HG02678 (cell line): ENCODE data around the gene AHR.
A peak's percentile ranks its signal among the peaks of the same experiment; 100 is the strongest.

Experiments
- ATAC-seq: cut with Tn5 transposase; IDR thresholded peaks from one replicate; pipeline ENCODE4 v1.9.1; 2021; ENCODE audit warnings: mild to moderate bottlenecking, moderate library complexity; ENCODE audit not compliant: unreplicated experiment

AHR gene

GRCh38 chr7:17298102-17298839 lies at the start of gene AHR:
Gene AHR (plus strand): TSS chr7:17298652. CDS start chr7:17299265, 613 bp downstream.
- ATAC-seq = peak; percentile 64

DNA sequence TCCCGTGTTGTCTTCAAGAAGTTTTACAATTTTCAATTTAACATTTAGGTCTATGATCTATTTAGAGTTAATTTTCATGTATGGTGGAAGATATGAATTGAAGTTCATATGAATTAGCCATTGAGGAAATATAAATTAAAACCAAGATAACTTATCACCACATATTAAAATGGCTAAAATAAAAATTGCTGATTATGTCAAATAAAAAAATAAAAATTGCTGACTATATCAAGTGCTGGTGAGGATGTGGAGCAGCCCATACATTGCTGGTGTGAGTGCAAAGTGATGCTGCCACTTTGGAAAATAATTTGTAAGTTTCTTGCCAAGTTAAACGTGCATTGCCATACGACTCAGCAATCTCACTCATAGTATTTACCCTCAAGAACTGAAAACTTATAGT lies 44.6 kb upstream of the AHR start:
- no peak for ATAC-seq

- ATAC-seq = no peak
Measured at GRCh38 chr7:17255926-17256325, 42.5 kb upstream of the AHR start.

GRCh38 chr7:17256375-17256774 lies 42.1 kb upstream of the AHR start:
- ATAC-seq = no peak

DNA sequence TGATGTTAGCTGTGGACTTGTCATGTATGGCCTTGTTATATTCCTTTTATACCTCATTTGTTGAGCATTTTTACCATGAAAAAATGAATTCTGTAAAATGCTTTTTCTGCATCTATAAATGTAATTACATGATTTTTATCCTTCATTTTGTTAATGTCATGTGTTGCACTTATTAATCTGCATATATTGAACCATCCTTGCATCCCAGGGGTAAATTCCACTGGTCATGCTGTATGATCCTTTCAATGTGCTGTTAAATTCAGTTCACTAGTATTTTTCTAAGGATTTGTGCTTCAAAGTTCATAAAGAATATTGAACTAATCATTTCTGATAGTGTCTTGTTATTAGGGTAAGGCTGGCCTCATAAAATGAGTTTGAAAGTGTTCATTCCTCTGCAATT lies 31.9 kb upstream of the AHR start:
- no peak for ATAC-seq

GRCh38 chr7:17269341-17270221 lies 28.9 kb upstream of the AHR start:
- no peak for ATAC-seq

GRCh38 chr7:17274551-17275245 lies 23.8 kb upstream of the AHR start:
- ATAC-seq = no peak

- ATAC-seq = no peak
Measured at GRCh38 chr7:17275749-17276671, 22.4 kb upstream of the AHR start.

GRCh38 chr7:17279061-17279460 lies 19.4 kb upstream of the AHR start:
- no peak for ATAC-seq

- no peak for ATAC-seq
Measured at GRCh38 chr7:17289074-17289645, 9.3 kb upstream of the AHR start.

GRCh38 chr7:17292843-17293242 lies 5.6 kb upstream of the AHR start:
- no peak for ATAC-seq

- ATAC-seq = no peak
Measured at GRCh38 chr7:17293481-17293880, 5.0 kb upstream of the AHR start.

GRCh38 chr7:17297243-17297642 lies 1.2 kb upstream of the AHR start:
- ATAC-seq = no peak

DNA sequence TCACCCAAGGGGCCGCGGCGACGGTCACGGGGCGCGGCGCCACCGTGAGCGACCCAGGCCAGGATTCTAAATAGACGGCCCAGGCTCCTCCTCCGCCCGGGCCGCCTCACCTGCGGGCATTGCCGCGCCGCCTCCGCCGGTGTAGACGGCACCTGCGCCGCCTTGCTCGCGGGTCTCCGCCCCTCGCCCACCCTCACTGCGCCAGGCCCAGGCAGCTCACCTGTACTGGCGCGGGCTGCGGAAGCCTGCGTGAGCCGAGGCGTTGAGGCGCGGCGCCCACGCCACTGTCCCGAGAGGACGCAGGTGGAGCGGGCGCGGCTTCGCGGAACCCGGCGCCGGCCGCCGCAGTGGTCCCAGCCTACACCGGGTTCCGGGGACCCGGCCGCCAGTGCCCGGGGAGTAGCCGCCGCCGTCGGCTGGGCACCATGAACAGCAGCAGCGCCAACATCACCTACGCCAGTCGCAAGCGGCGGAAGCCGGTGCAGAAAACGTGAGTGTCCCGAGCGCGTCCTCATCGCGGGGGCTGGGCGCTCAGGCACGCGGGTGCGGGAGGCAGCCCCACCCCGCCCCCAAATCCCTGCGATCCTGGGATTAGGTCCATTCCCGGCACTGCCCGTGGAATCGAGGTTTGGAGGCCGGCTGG lies 509 bp downstream of the AHR start:
- ATAC-seq = peak; percentile 38

- ATAC-seq = no peak
Measured at GRCh38 chr7:17299483-17299991, 1.1 kb downstream of the AHR start.

DNA sequence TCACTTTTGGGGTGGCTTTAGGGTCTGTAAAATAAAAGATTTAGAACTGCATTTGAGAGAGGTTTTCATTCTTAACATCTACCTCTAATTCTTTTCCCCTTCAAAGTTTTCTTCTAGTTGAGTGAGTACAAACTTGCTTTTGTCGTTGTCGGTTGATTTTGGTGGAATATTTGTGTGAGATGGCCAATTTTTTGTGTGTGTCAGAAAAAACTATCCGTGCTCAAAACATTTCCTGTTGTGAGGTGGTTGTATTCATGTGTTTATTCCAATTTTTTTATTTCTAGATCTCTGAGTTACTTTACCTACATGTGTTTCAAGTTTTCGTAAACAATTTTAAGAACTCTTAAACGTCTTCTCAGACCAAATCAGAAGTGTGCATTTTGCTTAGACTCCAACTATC lies 1.6 kb downstream of the AHR start:
- ATAC-seq = no peak

- ATAC-seq = no peak
Measured at GRCh38 chr7:17300437-17300836, 2.0 kb downstream of the AHR start.

DNA sequence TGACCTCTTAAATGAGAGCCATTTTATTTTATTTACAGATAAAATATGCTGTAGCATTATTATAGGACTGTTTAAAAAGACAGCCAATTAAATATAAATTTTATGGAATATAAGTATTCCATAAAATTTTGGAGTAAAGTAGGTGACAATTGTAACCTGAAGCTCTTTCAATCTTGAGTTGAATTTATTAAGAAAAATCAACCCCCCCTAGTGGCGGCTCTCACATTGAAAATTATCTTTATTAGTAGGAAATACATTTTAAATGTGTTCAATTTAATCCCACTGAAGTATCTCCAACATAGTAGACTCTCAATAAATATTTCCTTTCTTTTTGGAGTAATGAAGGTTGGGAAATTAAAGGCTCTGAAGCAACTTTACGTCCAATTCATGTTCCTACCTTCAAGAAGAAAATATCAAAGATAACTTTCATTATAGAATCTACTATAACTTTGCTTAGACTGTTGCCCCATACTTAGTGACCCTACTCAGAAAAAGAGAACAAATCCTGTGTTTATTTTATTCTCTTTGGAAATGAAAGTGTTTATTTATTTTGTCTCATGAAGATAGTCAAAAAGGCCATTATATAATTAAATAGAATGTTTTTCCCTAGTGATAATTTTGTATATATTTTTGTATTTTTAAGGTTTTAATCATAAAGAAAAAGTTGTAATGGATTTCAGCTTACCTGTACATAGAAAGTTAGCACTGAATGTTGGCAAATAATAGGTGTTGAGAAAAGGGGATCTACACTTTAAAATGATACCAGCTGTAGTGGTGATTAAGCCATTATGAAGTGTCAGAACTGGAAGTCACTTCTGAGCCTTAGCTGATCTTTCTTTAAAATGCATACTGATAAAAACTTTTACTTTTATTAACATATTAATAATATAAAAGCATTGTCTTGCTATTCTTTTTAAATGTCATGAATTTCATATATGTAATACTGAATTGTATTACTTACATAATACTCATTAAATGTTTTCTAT lies 3.3 kb downstream of the AHR start:
- no peak for ATAC-seq
